Brain microvascular endothelial cell (primary cell): ENCODE results near the gene BTN3A1.
A peak's percentile ranks its signal among the peaks of the same experiment; 100 is the strongest.
"Not testable (repeated sequence)": the region's sequence is repeated elsewhere in the genome, so short reads cannot be mapped to it uniquely, and the experiment has no call there.

Experiments used
- DNase-seq: peaks from one replicate; pipeline ENCODE4 v3.0.0-alpha.2; 2020
- H3K27ac ChIP-seq: fragments of 250-450 bp; sonication (Bioruptor Pico); 2 replicates; pipeline ENCODE4 v1.5.1; 2020; ENCODE audit warnings: mild to moderate bottlenecking, moderate library complexity
- H3K27me3 ChIP-seq: fragments of 250-450 bp; sonication (Bioruptor Pico); replicated peaks from 2 replicates; pipeline ENCODE4 v1.5.1; 2020; ENCODE audit warnings: mild to moderate bottlenecking
- H3K36me3 ChIP-seq: fragments of 250-450 bp; sonication (Bioruptor Pico); replicated peaks from 2 replicates; pipeline ENCODE4 v1.5.1; 2020; ENCODE audit warnings: mild to moderate bottlenecking
- H3K4me3 ChIP-seq: 2 replicates; pipeline ENCODE4 v1.5.1; 2011; ENCODE audit warnings: low read depth, mild to moderate bottlenecking, control low read depth, low read length, moderate library complexity
- in situ Hi-C: cut with HindIII; loops from 2 replicates; pipeline ENCODE4 v1.10.0; 2017; ENCODE audit warnings: low sequenced_read_pairs, low pct_ligation_motif_present
- TF ChIP-seq, protein P1 (sequence below): IDR thresholded peaks from 2 replicates; pipeline ENCODE4 v1.5.1; 2011; ENCODE audit warnings: low read depth, mild to moderate bottlenecking, moderate library complexity, low read length, control low read depth, inconsistent platforms; ENCODE audit errors: missing control alignments

The BTN3A1 gene

DNA sequence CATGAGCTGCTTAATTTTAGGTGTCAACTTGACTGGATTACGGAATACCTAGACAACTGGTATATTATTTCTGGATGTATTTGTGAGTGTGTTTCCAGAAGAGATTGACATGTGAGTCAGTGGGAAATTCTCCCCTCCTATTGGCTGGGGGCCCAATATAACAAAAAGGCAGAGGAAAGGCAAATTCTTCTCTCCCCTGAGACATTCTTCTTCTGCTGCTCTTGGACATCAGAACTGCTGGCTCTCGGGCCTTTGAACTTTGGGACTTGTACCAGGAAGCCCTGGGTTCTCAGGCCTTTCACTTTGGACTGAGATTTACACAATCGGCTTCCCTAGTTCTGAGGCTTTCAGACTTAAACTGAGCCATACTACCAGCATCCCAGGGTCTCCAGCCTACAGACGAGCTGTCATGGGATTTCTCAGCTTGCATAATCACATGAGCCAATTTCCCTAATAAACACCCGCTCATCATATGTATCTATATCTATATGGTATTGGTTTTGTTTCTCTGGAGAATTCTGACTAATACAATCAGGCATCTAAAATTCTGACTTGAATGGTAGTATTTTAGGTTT lies 30.6 kb downstream of the BTN3A1 start:
- Histone ChIP-seq H3K36me3 (peaks cover 17% of the 10 kb centered on the region), H3K27me3 (no peaks in the 10 kb centered on the region), H3K27ac (peak overlapping the region; percentile 65), H3K4me3 (no peak overlapping the region)
- DNase-seq, result peak; percentile 84
- TF ChIP-seq, protein P1, sequence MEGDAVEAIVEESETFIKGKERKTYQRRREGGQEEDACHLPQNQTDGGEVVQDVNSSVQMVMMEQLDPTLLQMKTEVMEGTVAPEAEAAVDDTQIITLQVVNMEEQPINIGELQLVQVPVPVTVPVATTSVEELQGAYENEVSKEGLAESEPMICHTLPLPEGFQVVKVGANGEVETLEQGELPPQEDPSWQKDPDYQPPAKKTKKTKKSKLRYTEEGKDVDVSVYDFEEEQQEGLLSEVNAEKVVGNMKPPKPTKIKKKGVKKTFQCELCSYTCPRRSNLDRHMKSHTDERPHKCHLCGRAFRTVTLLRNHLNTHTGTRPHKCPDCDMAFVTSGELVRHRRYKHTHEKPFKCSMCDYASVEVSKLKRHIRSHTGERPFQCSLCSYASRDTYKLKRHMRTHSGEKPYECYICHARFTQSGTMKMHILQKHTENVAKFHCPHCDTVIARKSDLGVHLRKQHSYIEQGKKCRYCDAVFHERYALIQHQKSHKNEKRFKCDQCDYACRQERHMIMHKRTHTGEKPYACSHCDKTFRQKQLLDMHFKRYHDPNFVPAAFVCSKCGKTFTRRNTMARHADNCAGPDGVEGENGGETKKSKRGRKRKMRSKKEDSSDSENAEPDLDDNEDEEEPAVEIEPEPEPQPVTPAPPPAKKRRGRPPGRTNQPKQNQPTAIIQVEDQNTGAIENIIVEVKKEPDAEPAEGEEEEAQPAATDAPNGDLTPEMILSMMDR, result no peak
- in situ Hi-C loops, result no loop called here

DNA sequence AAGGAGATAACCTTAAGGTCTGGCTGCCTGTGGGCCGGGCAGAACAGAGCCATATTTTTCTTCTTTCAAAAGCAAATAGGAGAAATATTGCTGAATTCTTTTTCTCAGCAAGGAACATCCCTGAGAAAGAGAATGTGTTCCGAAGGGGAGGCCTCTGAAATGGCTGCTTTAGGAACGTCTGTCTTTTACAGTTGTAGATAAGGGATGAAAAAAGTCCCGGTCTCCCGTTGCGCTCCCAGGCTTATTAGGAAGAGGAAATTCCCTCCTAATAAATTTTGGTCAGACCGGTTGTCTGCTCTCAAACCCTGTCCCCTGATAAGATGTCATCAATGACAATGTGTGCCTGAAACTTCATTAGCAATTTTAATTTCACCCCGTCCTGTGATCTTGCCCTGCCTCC lies 31.6 kb downstream of the BTN3A1 start:
- DNase-seq, H3K27me3 ChIP-seq, in situ Hi-C loops, H3K4me3 ChIP-seq: not testable (repeated sequence)
- H3K27ac ChIP-seq, result peak overlapping the region; percentile 65
- peaks cover 12% of the 10 kb centered on the region for H3K36me3 ChIP-seq

DNA sequence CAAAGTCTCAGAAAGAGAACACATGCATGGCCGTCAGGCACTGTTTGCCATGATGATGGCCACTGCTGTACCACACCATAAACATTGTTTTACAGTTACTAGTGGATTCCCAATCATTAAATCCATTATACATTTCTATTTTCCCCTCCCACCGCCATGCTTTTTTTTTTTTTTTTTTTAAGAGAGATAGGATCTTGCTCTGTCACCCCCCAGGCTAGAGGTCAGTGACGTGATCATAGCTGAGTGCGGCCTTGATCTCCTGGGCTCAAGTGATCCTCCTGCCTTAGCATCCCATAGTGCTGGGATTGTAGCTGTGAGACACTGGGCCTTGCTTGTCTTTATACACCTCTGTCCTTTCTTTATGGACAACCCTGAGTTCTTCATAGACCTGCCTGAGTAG lies 33.9 kb downstream of the BTN3A1 start:
- Histone ChIP-seq H3K27me3 (no peaks in the 10 kb centered on the region), H3K27ac (no peak overlapping the region), H3K4me3 (no peak overlapping the region), H3K36me3 (peaks cover 5% of the 10 kb centered on the region)
- no peak for DNase-seq
- TF ChIP-seq, protein P1, result no peak
- in situ Hi-C loops, result no loop called here

DNA sequence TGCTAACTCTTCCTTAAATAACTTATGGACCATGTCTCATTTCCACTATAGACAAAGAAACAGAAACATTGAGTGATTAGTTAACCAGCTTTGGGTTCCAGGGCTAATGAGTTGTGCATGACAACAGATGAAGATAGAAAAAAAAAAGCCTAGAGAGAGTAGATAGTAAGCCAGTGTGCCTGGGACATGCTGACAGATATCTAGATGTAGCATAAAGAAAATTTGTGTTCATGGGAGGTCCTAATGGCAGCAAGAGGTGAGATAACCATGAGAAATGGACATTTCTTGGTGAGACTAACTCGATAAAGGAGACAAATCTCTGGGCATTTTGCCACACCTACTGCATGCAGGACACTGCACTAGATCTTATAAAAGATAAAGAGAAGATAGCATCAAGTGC lies 35.5 kb downstream of the BTN3A1 start:
- in situ Hi-C loops, result no loop called here
- Histone ChIP-seq H3K4me3 (no peak overlapping the region), H3K27ac (no peak overlapping the region), H3K36me3 (no peaks in the 10 kb centered on the region), H3K27me3 (no peaks in the 10 kb centered on the region)
- no peak for DNase-seq
- TF ChIP-seq, protein P1, result no peak

DNA sequence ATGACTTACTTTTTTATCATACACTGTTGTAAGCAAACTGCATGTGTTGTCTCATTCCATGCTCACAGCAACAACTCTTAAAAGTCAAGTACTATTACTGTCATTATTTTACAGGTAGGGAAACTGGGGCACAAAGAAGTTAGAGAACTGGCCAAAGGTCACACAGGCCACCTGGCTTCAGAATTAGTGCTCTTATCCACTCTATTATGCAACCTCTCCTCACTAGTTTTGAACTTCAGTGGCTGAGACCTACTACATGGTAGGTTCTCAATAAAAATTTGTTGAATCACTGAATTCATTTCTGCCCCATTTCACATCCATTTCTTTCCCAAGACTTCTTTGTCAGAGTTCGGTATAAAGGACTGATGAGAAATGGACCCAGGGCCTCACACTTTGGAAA lies 35.9 kb downstream of the BTN3A1 start:
- TF ChIP-seq, protein P1, result no peak
- no peak for DNase-seq
- in situ Hi-C loops, result no loop called here
- no peaks in the 10 kb centered on the region for H3K27me3 ChIP-seq
- no peak overlapping the region for H3K27ac ChIP-seq
- H3K36me3 ChIP-seq, result no peaks in the 10 kb centered on the region
- H3K4me3 ChIP-seq, result no peak overlapping the region

DNA sequence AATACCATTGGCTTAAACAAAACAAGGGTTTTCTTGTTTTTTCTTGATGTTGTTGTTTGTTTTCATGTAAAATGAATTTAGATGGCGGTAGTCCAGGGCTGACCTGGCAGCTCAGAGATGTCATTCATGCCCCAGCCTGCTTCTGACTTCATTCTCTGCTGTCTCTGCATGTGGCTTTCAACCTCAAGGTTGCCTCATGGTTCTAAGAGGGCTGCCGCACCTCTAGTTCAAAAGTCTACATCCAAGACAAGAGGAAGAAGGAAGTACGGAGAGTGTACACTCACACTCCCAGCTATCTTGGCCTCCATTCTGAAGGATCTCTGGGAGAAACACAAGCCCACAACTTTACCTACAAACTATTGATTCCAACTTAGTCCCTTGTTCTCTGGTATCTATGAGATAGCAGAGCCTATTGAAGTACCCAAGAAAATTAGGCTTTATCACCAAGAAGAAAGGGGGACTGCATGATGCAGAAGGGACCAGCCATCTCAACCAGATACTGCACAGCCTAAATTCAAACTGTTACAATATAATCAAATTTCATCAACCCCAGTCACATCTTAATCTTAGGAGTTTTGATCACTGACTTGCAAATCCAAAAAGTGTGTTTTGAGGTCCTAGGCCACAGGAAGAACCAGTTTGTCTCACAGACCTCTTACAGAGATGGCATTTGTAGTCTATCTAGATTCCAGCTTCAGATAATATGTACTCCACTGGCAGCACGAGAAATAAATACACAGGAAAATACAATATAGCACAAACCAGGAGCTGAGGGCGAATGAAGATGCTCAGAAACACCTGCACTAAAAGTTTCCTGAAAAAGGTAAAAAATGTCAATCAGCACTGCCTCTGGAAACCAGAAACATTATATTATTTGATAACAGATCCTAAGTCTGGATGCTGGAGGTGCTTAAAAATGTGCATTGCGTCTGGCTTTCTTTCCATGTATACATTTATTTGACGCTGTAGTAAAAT lies 37.4 kb downstream of the BTN3A1 start:
- no peak for DNase-seq
- peak overlapping the region; percentile 62 for H3K4me3 ChIP-seq
- peaks cover 3% of the 10 kb centered on the region for H3K36me3 ChIP-seq
- in situ Hi-C loops, result no loop called here
- H3K27me3 ChIP-seq, result no peaks in the 10 kb centered on the region
- peak overlapping the region; percentile 85 for H3K27ac ChIP-seq
- TF ChIP-seq, protein P1, result no peak
